SK-N-SH (cell line): Measurements from ENCODE around the gene PTPRG. TPM values are rescaled to one million over a fixed set of nuclear protein-coding genes. Genes with fewer than 3 reads are reported as not detected.

Source experiments
- CTCF ChIA-PET: fragments of 300-600, 350-600 bp; formaldehyde crosslinking; extraction: SDS; loops from one replicate; lab custom pipeline; 2021; lab: Yijun Ruan, JAX
- POLR2A ChIA-PET: fragments of 350-600 bp; sonication (Branson Sonifier 250); formaldehyde crosslinking; extraction: SDS; loops from one replicate; lab custom pipeline; 2020; ENCODE audit warnings: antibody characterized with exemption, inconsistent platforms; lab: Yijun Ruan, JAX
- DNase-seq: peaks from one replicate; pipeline ENCODE4 v3.0.0; 2012
- H2AFZ ChIP-seq: fragments of 200-600 bp; sonication (generic); 2 replicates; pipeline ENCODE4 v1.8.1; 2016; ENCODE audit warnings: antibody characterized with exemption, mild to moderate bottlenecking, low read depth
- H3F3A ChIP-seq: fragments of 200-600 bp; sonication (generic); replicated peaks from 2 replicates; pipeline ENCODE3; 2016; ENCODE audit warnings: antibody characterized with exemption, mild to moderate bottlenecking; ENCODE audit not compliant: insufficient read depth
- H3K27ac ChIP-seq, 2 experiments: fragments of 200-500 bp in 1 of 2; fragments of 200-600 bp in 1 of 2; sonication (Bioruptor generic) in 1 of 2; sonication (generic), shearing (Covaris generic) in 1 of 2; 2 replicates each; pipeline versions ENCODE4 v1.5.1 to v1.6.1; 2014 to 2016; ENCODE audit warnings: low read depth in 2 of 2, inconsistent platforms in 1 of 2, low read length in 1 of 2, mild to moderate bottlenecking in 1 of 2, mixed read lengths in 1 of 2
- H3K27me3 ChIP-seq: fragments of 200-600 bp; sonication (generic), shearing (Covaris generic); 2 replicates; pipeline ENCODE4 v1.6.1; 2016; ENCODE audit warnings: mixed run types; ENCODE audit not compliant: insufficient read depth
- H3K36me3 ChIP-seq, 2 experiments: fragments of 200-500 bp in 1 of 2; fragments of 200-600 bp in 1 of 2; sonication (Bioruptor generic) in 1 of 2; sonication (generic) in 1 of 2; replicated peaks in 1 of 2; 2 replicates each; pipeline versions ENCODE3 to v1.5.1; 2014 to 2016; ENCODE audit warnings: low read length in 1 of 2, mild to moderate bottlenecking in 1 of 2; ENCODE audit not compliant: insufficient read depth in 2 of 2, control insufficient read depth in 1 of 2
- H3K4me1 ChIP-seq, 2 experiments: fragments of 200-500 bp in 1 of 2; fragments of 200-600 bp in 1 of 2; sonication (Bioruptor generic) in 1 of 2; sonication (generic), shearing (Covaris generic) in 1 of 2; 2 replicates each; pipeline versions ENCODE4 v1.5.1 to v1.6.1; 2014 to 2016; ENCODE audit warnings: low read depth in 1 of 2, low read length in 1 of 2, mixed run types in 1 of 2; ENCODE audit not compliant: insufficient read depth in 2 of 2, control insufficient read depth in 1 of 2
- H3K4me2 ChIP-seq: fragments of 200-600 bp; sonication (generic), shearing (Covaris generic); 2 replicates; pipeline ENCODE4 v1.6.1; 2017; ENCODE audit warnings: mixed run types
- H3K4me3 ChIP-seq, 2 experiments: fragments of 200-500 bp in 1 of 2; fragments of 200-600 bp in 1 of 2; sonication (Bioruptor generic) in 1 of 2; sonication (generic), shearing (Covaris generic) in 1 of 2; 2 replicates each; pipeline versions ENCODE4 v1.5.1 to v1.8.1; 2014 to 2016; ENCODE audit warnings: low read depth in 2 of 2, inconsistent platforms in 1 of 2, low read length in 1 of 2, mild to moderate bottlenecking in 1 of 2, mixed read lengths in 1 of 2, moderate library complexity in 1 of 2
- H3K79me2 ChIP-seq: fragments of 200-600 bp; sonication (generic); 2 replicates; pipeline ENCODE4 v1.8.1; 2017; ENCODE audit warnings: mild to moderate bottlenecking; ENCODE audit not compliant: insufficient read depth
- H3K9ac ChIP-seq: fragments of 200-600 bp; sonication (generic); 2 replicates; pipeline ENCODE4 v1.6.1; 2017; ENCODE audit warnings: mixed run types
- H3K9me2 ChIP-seq: fragments of 200-600 bp; sonication (generic); 2 replicates; pipeline ENCODE4 v1.6.1; 2017; ENCODE audit warnings: mixed run types
- H3K9me3 ChIP-seq: fragments of 200-600 bp; sonication (generic); 2 replicates; pipeline ENCODE4 v1.6.1; 2017; ENCODE audit warnings: mixed run types, mild to moderate bottlenecking, moderate library complexity
- H4K20me1 ChIP-seq: fragments of 200-600 bp; sonication (generic); 2 replicates; pipeline ENCODE4 v1.6.1; 2017; ENCODE audit warnings: mild to moderate bottlenecking, mixed run types; ENCODE audit not compliant: insufficient read depth
- ELF1 ChIP-seq: IDR thresholded peaks from 2 replicates; pipeline ENCODE4 v1.4.0; 2012
- EZH2phosphoT487 ChIP-seq: fragments of 200-600 bp; sonication (generic); IDR thresholded peaks from 2 replicates; pipeline ENCODE4 v1.6.1; 2017; ENCODE audit warnings: low read depth, mixed run types, mild to moderate bottlenecking, antibody characterized with exemption, moderate library complexity, borderline replicate concordance
- GATA2 ChIP-seq: sonication (generic); formaldehyde crosslinking; IDR thresholded peaks from 2 replicates; pipeline ENCODE4 v1.5.0; 2020; ENCODE audit warnings: mild to moderate bottlenecking, missing genetic modification reagents
- JUND ChIP-seq: IDR thresholded peaks from 2 replicates; pipeline ENCODE4 v1.4.0; 2012
- MEF2A ChIP-seq: IDR thresholded peaks from 2 replicates; pipeline ENCODE4 v1.4.0; 2012; ENCODE audit warnings: low read depth, borderline replicate concordance
- MXI1 ChIP-seq: IDR thresholded peaks from 2 replicates; pipeline ENCODE4 v1.6.1; 2012; ENCODE audit warnings: mild to moderate bottlenecking, low read depth, low read length, improper control_type of control experiment
- NFIC ChIP-seq: IDR thresholded peaks from 2 replicates; pipeline ENCODE4 v1.4.0; 2012; ENCODE audit warnings: borderline replicate concordance
- NRF1 ChIP-seq: IDR thresholded peaks from 2 replicates; pipeline ENCODE4 v1.6.1; 2012; ENCODE audit warnings: low read depth, mild to moderate bottlenecking, low read length
- POLR2AphosphoS5 ChIP-seq: IDR thresholded peaks from 2 replicates; pipeline ENCODE4 v1.6.1; 2012; ENCODE audit warnings: low read depth, low read length
- RAD21 ChIP-seq: IDR thresholded peaks from 2 replicates; pipeline ENCODE4 v1.6.1; 2012; ENCODE audit warnings: mild to moderate bottlenecking, low read length
- RFX5 ChIP-seq: IDR thresholded peaks from 2 replicates; pipeline ENCODE4 v1.6.1; 2012; ENCODE audit warnings: mild to moderate bottlenecking, improper control_type of control experiment, low read length
- SIN3A ChIP-seq: IDR thresholded peaks from 2 replicates; pipeline ENCODE4 v1.6.1; 2012; ENCODE audit warnings: low read depth, mild to moderate bottlenecking, low read length, moderate library complexity, borderline replicate concordance
- SMC3 ChIP-seq: IDR thresholded peaks from 2 replicates; pipeline ENCODE4 v1.6.1; 2012; ENCODE audit warnings: low read depth, low read length, improper control_type of control experiment
- TCF12 ChIP-seq: IDR thresholded peaks from 2 replicates; pipeline ENCODE4 v1.4.0; 2012
- TEAD4 ChIP-seq: IDR thresholded peaks from 2 replicates; pipeline ENCODE4 v1.4.0; 2012; ENCODE audit warnings: mild to moderate bottlenecking, borderline replicate concordance; ENCODE audit not compliant: insufficient read depth
- WGBS: methylation state at CpG from one replicate; pipeline ENCODE4 v1.1.6; 2017; ENCODE audit warnings: low lambda C conversion rate; 5-methylcytosine and 5-hydroxymethylcytosine counted together
- polyA plus RNA-seq, 3 experiments: library from polyadenylated mRNA; depleted of rRNA; stranded (reverse); fragments of >200 nt; gene quantifications; 2 replicates each; pipeline ENCODE4 v1.2.3, GENCODE V29; 2012
- TF ChIP-seq, protein P1 (sequence below): IDR thresholded peaks from 2 replicates; pipeline ENCODE4 v1.6.1; 2012; ENCODE audit warnings: mild to moderate bottlenecking, low read depth, low read length, moderate library complexity
- TF ChIP-seq, protein P2 (sequence below): IDR thresholded peaks from 2 replicates; pipeline ENCODE4 v1.4.0; 2012; ENCODE audit warnings: low read depth, borderline replicate concordance
- TF ChIP-seq, protein P3 (sequence below): IDR thresholded peaks from 2 replicates; pipeline ENCODE4 v1.4.0; 2012; ENCODE audit warnings: low read depth
- TF ChIP-seq, protein P4 (sequence below): IDR thresholded peaks from 2 replicates; pipeline ENCODE4 v1.4.0; 2012; ENCODE audit warnings: low read depth, borderline replicate concordance
- TF ChIP-seq, protein P5 (sequence below): fragments of 150-350 bp; IDR thresholded peaks from 2 replicates; pipeline ENCODE4 v1.6.1; 2016; ENCODE audit warnings: mild to moderate bottlenecking, low read depth, low read length

PTPRG gene
- polyA plus RNA-seq, 1 of the 3 experiments (the other 2 are of a cell fraction), result 14.1 TPM

DNA sequence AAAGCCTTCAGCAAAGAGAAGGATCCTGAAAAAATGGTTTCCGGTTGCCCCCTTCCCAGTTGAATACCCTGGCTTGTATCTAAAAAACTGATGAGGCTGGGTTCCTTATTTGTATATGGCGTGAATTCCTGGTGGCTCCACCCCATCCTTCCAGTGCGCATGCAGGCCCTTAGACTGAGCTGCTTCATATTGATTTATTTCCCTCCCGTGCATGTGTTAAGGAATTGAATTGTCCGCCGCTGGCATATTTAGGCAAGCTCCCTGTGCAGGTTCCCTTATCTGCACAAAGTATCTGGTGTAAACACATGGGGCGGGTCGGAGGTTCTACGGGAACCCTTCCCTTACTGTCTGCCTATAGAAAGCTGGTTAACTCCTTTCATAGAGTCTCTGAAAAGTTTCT lies 449.6 kb downstream of the PTPRG start:
- Histone ChIP-seq H3K27ac (no peak overlapping the region), H3K36me3 (no peaks in the 10 kb centered on the region), H2AFZ (no peak overlapping the region), H3K79me2 (no peaks in the 10 kb centered on the region), H3F3A (no peaks in the 10 kb centered on the region), H3K27me3 (no peaks in the 10 kb centered on the region), H3K4me2 (no peak overlapping the region), H3K4me1 (no peaks in the 10 kb centered on the region), H3K9ac (no peak overlapping the region), H4K20me1 (no peaks in the 10 kb centered on the region), H3K9me3 (no peaks in the 10 kb centered on the region), H3K4me3 (no peak overlapping the region), H3K9me2 (no peaks in the 10 kb centered on the region)
- WGBS, result 96% methylated on average over 9 of the region's 9 CpGs
- POLR2A ChIA-PET, result no interaction called here
- DNase-seq, result no peak
- CTCF ChIA-PET, result no interaction called here
- TF ChIP-seq MXI1 (no peak), RFX5 (no peak), JUND (no peak), NRF1 (no peak), NFIC (no peak), MEF2A (no peak), RAD21 (no peak)
- TF ChIP-seq, protein P1, sequence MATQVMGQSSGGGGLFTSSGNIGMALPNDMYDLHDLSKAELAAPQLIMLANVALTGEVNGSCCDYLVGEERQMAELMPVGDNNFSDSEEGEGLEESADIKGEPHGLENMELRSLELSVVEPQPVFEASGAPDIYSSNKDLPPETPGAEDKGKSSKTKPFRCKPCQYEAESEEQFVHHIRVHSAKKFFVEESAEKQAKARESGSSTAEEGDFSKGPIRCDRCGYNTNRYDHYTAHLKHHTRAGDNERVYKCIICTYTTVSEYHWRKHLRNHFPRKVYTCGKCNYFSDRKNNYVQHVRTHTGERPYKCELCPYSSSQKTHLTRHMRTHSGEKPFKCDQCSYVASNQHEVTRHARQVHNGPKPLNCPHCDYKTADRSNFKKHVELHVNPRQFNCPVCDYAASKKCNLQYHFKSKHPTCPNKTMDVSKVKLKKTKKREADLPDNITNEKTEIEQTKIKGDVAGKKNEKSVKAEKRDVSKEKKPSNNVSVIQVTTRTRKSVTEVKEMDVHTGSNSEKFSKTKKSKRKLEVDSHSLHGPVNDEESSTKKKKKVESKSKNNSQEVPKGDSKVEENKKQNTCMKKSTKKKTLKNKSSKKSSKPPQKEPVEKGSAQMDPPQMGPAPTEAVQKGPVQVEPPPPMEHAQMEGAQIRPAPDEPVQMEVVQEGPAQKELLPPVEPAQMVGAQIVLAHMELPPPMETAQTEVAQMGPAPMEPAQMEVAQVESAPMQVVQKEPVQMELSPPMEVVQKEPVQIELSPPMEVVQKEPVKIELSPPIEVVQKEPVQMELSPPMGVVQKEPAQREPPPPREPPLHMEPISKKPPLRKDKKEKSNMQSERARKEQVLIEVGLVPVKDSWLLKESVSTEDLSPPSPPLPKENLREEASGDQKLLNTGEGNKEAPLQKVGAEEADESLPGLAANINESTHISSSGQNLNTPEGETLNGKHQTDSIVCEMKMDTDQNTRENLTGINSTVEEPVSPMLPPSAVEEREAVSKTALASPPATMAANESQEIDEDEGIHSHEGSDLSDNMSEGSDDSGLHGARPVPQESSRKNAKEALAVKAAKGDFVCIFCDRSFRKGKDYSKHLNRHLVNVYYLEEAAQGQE, result no peak
- TF ChIP-seq, protein P2, sequence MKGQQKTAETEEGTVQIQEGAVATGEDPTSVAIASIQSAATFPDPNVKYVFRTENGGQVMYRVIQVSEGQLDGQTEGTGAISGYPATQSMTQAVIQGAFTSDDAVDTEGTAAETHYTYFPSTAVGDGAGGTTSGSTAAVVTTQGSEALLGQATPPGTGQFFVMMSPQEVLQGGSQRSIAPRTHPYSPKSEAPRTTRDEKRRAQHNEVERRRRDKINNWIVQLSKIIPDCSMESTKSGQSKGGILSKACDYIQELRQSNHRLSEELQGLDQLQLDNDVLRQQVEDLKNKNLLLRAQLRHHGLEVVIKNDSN, result no peak
- TF ChIP-seq, protein P3, sequence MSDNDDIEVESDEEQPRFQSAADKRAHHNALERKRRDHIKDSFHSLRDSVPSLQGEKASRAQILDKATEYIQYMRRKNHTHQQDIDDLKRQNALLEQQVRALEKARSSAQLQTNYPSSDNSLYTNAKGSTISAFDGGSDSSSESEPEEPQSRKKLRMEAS, result no peak

DNA sequence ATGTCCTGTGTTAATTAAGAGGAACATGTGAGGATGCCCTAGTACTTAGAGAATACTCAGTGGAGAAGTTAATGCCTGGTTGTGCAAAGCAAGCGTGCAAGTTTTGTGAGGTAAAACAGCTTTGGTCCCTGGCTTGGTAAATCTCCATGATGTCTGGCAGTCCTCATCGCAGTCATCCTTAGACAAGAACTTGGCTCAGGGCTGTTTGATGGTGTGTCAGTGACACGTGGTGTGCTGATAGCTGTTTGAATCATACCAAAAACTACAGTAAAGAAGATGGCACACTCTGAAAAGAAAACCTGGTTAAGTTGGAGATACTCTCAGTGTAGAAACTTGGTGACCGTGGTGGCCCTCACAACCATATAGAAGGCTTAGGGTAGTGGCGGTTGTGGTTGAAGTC lies 450.3 kb downstream of the PTPRG start:
- H3K9me2 ChIP-seq, result no peaks in the 10 kb centered on the region
- H3K9me3 ChIP-seq, result no peaks in the 10 kb centered on the region
- DNase-seq, result no peak
- no peak overlapping the region for H3K9ac ChIP-seq
- WGBS, result 82% methylated on average over 5 of the region's 5 CpGs
- no peaks in the 10 kb centered on the region for H3K79me2 ChIP-seq
- no peak overlapping the region for H2AFZ ChIP-seq
- no peaks in the 10 kb centered on the region for H3F3A ChIP-seq
- H3K4me3 ChIP-seq, result no peak overlapping the region
- H3K27ac ChIP-seq, result no peak overlapping the region
- ChIA-PET POLR2A (no interaction called here), CTCF (no interaction called here)
- H3K4me2 ChIP-seq, result no peak overlapping the region
- H4K20me1 ChIP-seq, result no peaks in the 10 kb centered on the region
- H3K27me3 ChIP-seq, result no peaks in the 10 kb centered on the region
- H3K36me3 ChIP-seq, result no peaks in the 10 kb centered on the region
- TF ChIP-seq, protein P4, sequence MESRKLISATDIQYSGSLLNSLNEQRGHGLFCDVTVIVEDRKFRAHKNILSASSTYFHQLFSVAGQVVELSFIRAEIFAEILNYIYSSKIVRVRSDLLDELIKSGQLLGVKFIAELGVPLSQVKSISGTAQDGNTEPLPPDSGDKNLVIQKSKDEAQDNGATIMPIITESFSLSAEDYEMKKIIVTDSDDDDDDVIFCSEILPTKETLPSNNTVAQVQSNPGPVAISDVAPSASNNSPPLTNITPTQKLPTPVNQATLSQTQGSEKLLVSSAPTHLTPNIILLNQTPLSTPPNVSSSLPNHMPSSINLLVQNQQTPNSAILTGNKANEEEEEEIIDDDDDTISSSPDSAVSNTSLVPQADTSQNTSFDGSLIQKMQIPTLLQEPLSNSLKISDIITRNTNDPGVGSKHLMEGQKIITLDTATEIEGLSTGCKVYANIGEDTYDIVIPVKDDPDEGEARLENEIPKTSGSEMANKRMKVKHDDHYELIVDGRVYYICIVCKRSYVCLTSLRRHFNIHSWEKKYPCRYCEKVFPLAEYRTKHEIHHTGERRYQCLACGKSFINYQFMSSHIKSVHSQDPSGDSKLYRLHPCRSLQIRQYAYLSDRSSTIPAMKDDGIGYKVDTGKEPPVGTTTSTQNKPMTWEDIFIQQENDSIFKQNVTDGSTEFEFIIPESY, result no peak
- no peak for TF ChIP-seq RFX5
- TF ChIP-seq, protein P3, result no peak
- no peak for TF ChIP-seq SIN3A
- TF ChIP-seq MXI1, result no peak
- no peak for TF ChIP-seq GATA2 (CRISPR knock-in tag)
- no peak for TF ChIP-seq POLR2AphosphoS5
- TF ChIP-seq SMC3, result no peak
- TF ChIP-seq TCF12, result no peak
- TF ChIP-seq NFIC, result no peak
- no peak for TF ChIP-seq JUND
- TF ChIP-seq TEAD4, result no peak
- no peak for TF ChIP-seq ELF1
- no peak for TF ChIP-seq MEF2A
- no peak for TF ChIP-seq EZH2phosphoT487
- TF ChIP-seq, protein P5, sequence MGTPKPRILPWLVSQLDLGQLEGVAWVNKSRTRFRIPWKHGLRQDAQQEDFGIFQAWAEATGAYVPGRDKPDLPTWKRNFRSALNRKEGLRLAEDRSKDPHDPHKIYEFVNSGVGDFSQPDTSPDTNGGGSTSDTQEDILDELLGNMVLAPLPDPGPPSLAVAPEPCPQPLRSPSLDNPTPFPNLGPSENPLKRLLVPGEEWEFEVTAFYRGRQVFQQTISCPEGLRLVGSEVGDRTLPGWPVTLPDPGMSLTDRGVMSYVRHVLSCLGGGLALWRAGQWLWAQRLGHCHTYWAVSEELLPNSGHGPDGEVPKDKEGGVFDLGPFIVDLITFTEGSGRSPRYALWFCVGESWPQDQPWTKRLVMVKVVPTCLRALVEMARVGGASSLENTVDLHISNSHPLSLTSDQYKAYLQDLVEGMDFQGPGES, result no peak
- TF ChIP-seq, all 33 proteins: peak for 0
- no peaks in the 10 kb centered on the region for H3K4me1 ChIP-seq
